Glutamatergic neuron (in vitro differentiated cells): ENCODE measurements around the gene MTARC2. TPM values are rescaled to one million over a fixed set of nuclear protein-coding genes. Genes with fewer than 3 reads are reported as not detected.

ENCODE experiments used
- DNase-seq: peaks from one replicate; pipeline ENCODE4 v3.0.0; 2022
- H3K27ac Mint-ChIP-seq: one replicate; pipeline ENCODE4 v1.8.0; 2020; ENCODE audit warnings: mild to moderate bottlenecking, mixed read lengths, inconsistent platforms; ENCODE audit not compliant: unreplicated experiment
- H3K27me3 Mint-ChIP-seq: one replicate; pipeline ENCODE4 v1.8.0; 2020; ENCODE audit warnings: mild to moderate bottlenecking, moderate library complexity, mixed read lengths, inconsistent platforms; ENCODE audit not compliant: unreplicated experiment
- H3K36me3 Mint-ChIP-seq: one replicate; pipeline ENCODE4 v1.8.0; 2020; ENCODE audit warnings: mild to moderate bottlenecking, mixed read lengths, inconsistent platforms; ENCODE audit not compliant: unreplicated experiment
- H3K4me1 Mint-ChIP-seq: one replicate; pipeline ENCODE4 v1.8.0; 2020; ENCODE audit warnings: mild to moderate bottlenecking, low read depth, mixed read lengths, inconsistent platforms; ENCODE audit not compliant: unreplicated experiment
- H3K4me3 Mint-ChIP-seq: one replicate; pipeline ENCODE4 v1.8.0; 2020; ENCODE audit warnings: mild to moderate bottlenecking, mixed read lengths, inconsistent platforms; ENCODE audit not compliant: unreplicated experiment
- H3K9me3 Mint-ChIP-seq: one replicate; pipeline ENCODE4 v1.8.0; 2020; ENCODE audit warnings: mild to moderate bottlenecking, moderate library complexity, mixed read lengths, inconsistent platforms; ENCODE audit not compliant: unreplicated experiment
- total RNA-seq: library from RNA; stranded (reverse); fragmentation: NEBNext Ultra II Directional; extraction: Animal tissue kit (Norgen Biotek cat#: 25700); gene quantifications from one replicate; pipeline ENCODE4 v1.2.1, GENCODE V29; 2021; ENCODE audit not compliant: unreplicated experiment
- TF ChIP-seq, protein P1 (sequence below): fragments of 200-600 bp; sonication (generic); IDR thresholded peaks from one replicate; pipeline ENCODE4 v1.5.0; 2021; ENCODE audit not compliant: partially characterized antibody, unreplicated experiment

The MTARC2 gene
- total RNA-seq, 1 donor from 2014 or later: 3.0 TPM

- H3K9me3 Mint-ChIP-seq: peaks cover 4% of the 10 kb centered on the region
- no peak for DNase-seq
- H3K27me3 Mint-ChIP-seq: no peaks in the 10 kb centered on the region
- peaks cover 9% of the 10 kb centered on the region for H3K36me3 Mint-ChIP-seq
- no peak overlapping the region for H3K4me3 Mint-ChIP-seq
- H3K4me1 Mint-ChIP-seq: peaks cover 2% of the 10 kb centered on the region
- no peak overlapping the region for H3K27ac Mint-ChIP-seq
- TF ChIP-seq, protein P1, sequence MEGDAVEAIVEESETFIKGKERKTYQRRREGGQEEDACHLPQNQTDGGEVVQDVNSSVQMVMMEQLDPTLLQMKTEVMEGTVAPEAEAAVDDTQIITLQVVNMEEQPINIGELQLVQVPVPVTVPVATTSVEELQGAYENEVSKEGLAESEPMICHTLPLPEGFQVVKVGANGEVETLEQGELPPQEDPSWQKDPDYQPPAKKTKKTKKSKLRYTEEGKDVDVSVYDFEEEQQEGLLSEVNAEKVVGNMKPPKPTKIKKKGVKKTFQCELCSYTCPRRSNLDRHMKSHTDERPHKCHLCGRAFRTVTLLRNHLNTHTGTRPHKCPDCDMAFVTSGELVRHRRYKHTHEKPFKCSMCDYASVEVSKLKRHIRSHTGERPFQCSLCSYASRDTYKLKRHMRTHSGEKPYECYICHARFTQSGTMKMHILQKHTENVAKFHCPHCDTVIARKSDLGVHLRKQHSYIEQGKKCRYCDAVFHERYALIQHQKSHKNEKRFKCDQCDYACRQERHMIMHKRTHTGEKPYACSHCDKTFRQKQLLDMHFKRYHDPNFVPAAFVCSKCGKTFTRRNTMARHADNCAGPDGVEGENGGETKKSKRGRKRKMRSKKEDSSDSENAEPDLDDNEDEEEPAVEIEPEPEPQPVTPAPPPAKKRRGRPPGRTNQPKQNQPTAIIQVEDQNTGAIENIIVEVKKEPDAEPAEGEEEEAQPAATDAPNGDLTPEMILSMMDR: no peak
Observed at GRCh38 chr1:220702733-220703270, 45.3 kb upstream of the MTARC2 start.

GRCh38 chr1:220703305-220703704 lies 44.8 kb upstream of the MTARC2 start:
- DNase-seq: no peak
- Mint-ChIP-seq H3K4me3 (no peak overlapping the region), H3K9me3 (peaks cover 2% of the 10 kb centered on the region), H3K27me3 (no peaks in the 10 kb centered on the region), H3K27ac (no peak overlapping the region), H3K36me3 (peaks cover 6% of the 10 kb centered on the region), H3K4me1 (peaks cover 2% of the 10 kb centered on the region)
- TF ChIP-seq, protein P1: no peak

GRCh38 chr1:220705782-220706181 lies 42.3 kb upstream of the MTARC2 start:
- Mint-ChIP-seq H3K9me3 (peaks cover 1% of the 10 kb centered on the region), H3K27me3 (no peaks in the 10 kb centered on the region), H3K36me3 (peaks cover 5% of the 10 kb centered on the region), H3K27ac (no peak overlapping the region), H3K4me3 (no peak overlapping the region), H3K4me1 (no peaks in the 10 kb centered on the region)
- TF ChIP-seq, protein P1: no peak
- no peak for DNase-seq

GRCh38 chr1:220706480-220706879 lies 41.6 kb upstream of the MTARC2 start:
- no peak overlapping the region for H3K27ac Mint-ChIP-seq
- DNase-seq: no peak
- TF ChIP-seq, protein P1: no peak
- H3K9me3 Mint-ChIP-seq: peaks cover 1% of the 10 kb centered on the region
- no peaks in the 10 kb centered on the region for H3K27me3 Mint-ChIP-seq
- H3K36me3 Mint-ChIP-seq: peaks cover 5% of the 10 kb centered on the region
- no peak overlapping the region for H3K4me3 Mint-ChIP-seq
- no peaks in the 10 kb centered on the region for H3K4me1 Mint-ChIP-seq

DNA sequence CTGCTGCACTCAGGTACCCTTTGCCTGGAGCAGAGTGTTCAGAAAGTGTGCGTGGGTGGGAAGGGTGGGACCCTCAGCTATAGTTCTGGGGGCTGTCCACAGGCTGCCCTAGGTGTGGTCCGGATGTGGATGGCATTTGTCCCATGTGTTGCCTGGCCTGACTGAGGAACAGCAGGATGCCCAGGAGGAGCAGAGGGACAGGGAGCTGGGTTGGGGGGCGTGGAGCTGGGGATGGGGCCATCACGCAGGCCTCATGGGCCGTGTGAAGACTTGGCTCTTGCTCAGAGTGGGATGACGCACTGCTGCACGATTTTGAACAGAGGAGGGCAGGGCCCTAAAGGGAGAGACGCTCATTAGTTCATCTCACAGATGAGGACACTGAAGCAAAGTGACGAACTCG lies 41.0 kb upstream of the MTARC2 start:
- Mint-ChIP-seq H3K36me3 (peaks cover 5% of the 10 kb centered on the region), H3K4me3 (no peak overlapping the region), H3K27me3 (no peaks in the 10 kb centered on the region), H3K27ac (no peak overlapping the region), H3K9me3 (peaks cover 1% of the 10 kb centered on the region), H3K4me1 (no peaks in the 10 kb centered on the region)
- TF ChIP-seq, protein P1: no peak
- no peak for DNase-seq
